ENCODE measurements around the gene HADHB.
"Not testable (repeated sequence)": the region's sequence is repeated elsewhere in the genome, so short reads cannot be mapped to it uniquely, and the experiment has no call there.

Gene HADHB

DNA sequence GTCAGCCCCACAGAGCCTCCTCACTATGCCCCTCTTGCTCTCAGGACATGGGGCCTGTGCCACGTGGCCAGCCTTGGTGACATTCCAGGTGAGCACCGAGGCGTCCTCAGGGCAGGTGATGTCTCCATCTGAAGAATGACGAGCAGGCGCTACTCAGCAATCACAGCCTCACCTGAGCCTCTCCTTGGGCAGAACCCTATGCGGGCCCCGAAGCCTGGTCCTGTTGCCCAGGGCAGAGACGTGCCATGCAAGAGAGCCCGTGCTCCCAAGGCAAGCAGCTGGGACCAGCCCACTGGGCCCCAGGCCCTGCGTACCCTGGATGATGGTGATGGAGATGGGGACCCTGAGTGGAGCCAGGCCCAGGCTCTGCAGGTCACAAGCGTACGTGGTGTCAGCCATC is 68.7 kb downstream of the HADHB start:
- ATAC-seq (replicated peaks) (no peak), DNase-seq (no peak)
- no peaks in the 10 kb centered on the region for H3K9me3 Mint-ChIP-seq
- H3K27ac Mint-ChIP-seq: no peak overlapping the region
- no peaks in the 10 kb centered on the region for H3K36me3 Mint-ChIP-seq (ENCODE audit: insufficient read depth)
- H3K4me1 Mint-ChIP-seq (ENCODE audit: low read depth in 2 of 2): no peaks in the 10 kb centered on the region
- H3K4me3 Mint-ChIP-seq: no peak overlapping the region
- H3K27me3 Mint-ChIP-seq: peaks cover 8 to 20% of the 10 kb centered on the region in 2 donors

DNA sequence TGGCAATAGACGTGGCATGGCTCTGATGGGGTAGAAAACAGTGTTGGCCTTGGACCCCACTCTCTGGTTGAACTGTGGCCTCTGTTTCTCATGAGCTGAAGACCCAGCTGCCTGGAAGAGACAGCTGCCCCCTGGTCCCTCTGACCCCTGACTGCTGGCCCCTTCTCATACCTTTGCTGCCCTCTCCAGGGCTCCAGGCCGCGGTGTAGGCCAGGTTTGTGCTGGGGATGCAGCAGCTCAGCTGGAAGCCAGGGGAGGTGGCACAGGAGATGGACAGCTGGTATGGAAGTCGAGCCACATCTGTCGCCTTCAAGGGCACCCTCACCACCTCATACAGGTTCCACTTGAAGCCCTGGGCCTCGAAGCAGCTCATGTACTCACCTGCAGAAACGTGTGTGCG is 69.5 kb downstream of the HADHB start:
- Mint-ChIP-seq H3K4me3 (no peak overlapping the region), H3K27ac (no peak overlapping the region), H3K4me1 (ENCODE audit: low read depth in 2 of 2) (no peaks in the 10 kb centered on the region), H3K36me3 (ENCODE audit: insufficient read depth) (no peaks in the 10 kb centered on the region), H3K27me3 (peaks cover 8 to 20% of the 10 kb centered on the region in 2 donors), H3K9me3 (no peaks in the 10 kb centered on the region)
- ATAC-seq (replicated peaks): no peak
- DNase-seq: no peak

DNA sequence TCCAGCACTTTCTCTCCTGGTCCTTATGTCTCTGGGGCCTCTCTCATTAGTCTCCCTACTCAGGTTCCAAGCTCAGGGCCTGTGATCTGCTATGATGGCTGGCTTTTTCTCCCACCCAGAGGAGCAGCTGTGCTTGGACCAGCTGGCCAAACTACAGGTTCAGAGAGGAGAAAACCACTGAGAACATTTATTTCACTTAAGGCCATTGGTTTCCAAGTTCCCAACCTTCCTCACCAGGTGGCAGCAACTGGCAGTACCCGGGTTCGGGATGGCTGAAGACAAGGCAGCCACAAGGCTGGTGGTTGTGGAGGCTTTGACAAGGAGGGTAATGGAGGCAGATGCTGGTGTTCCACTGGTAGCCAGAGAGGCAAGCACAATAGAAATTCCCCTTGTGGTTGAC is 71.3 kb downstream of the HADHB start:
- H3K36me3 Mint-ChIP-seq (ENCODE audit: insufficient read depth): no peaks in the 10 kb centered on the region
- H3K4me3 Mint-ChIP-seq: no peak overlapping the region
- no peaks in the 10 kb centered on the region for H3K9me3 Mint-ChIP-seq
- peak overlapping the region in 1 of 2 donors; percentile 30 for H3K27ac Mint-ChIP-seq
- peaks cover 8 to 20% of the 10 kb centered on the region in 2 donors for H3K27me3 Mint-ChIP-seq
- DNase-seq: no peak
- no peaks in the 10 kb centered on the region for H3K4me1 Mint-ChIP-seq (ENCODE audit: low read depth in 2 of 2)
- no peak for ATAC-seq (replicated peaks)

DNA sequence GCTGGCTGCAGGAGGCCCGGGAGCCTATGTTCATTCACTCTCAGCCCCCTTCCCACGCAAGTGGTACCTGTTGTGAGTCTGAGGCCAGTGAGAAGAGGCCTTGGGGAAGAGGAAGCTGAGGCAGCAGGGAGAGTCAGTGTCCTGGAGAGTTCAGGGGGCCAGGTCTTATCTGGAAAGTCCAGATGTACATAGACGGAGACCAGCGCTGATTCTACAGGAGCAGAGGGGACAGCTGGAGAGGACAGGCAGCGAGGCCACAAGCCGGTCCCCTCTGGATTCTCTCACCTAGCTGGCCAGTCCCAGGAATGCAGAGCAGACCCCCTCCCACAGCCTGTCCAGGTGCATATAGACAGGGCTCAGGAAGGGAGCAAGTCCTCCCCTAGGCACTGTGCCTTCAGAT is 72.1 kb downstream of the HADHB start:
- H3K9me3 Mint-ChIP-seq: no peaks in the 10 kb centered on the region
- DNase-seq: no peak
- H3K4me1 Mint-ChIP-seq (ENCODE audit: low read depth in 2 of 2): no peaks in the 10 kb centered on the region
- no peak for ATAC-seq (replicated peaks)
- peaks cover 8 to 20% of the 10 kb centered on the region in 2 donors for H3K27me3 Mint-ChIP-seq
- peak overlapping the region in 1 of 2 donors; percentile 30 for H3K27ac Mint-ChIP-seq
- H3K36me3 Mint-ChIP-seq (ENCODE audit: insufficient read depth): no peaks in the 10 kb centered on the region
- H3K4me3 Mint-ChIP-seq: no peak overlapping the region

DNA sequence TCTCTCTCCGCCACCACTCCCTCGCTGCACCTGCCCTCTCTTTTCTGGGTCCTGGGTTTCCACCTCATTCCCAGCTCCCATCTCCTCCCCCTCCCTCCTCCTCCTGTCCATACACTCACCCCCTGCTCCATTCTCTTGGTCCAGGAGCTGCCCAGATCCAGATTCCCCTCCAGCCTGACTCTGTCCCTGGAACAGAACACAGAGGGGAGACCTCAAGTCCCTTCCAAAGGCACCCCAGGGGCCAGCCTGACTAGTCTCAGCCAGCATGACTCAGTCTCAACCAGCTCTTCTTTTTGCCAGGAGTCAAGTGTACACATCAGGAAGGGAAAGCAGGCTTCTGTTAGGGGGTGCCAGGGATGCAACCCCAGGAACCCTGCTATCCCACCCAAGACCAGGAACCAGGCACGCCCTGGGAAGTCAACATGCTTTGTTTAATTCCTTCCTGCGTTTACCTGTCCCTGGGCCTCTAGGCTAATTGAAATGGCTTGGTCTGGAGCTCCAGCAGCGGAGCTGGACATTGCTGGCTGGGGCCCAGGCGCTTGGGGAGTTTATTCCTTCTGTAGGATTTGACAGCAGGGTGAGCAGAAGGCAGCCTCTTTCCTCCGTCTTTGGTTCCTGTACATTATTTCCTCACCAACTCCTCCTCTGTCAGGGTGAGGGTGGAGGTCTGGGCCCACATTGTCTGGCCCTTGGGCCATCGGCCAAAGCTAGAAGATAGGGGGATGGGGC is 72.8 kb downstream of the HADHB start:
- no peak overlapping the region for H3K27ac Mint-ChIP-seq
- ATAC-seq (replicated peaks): no peak

DNA sequence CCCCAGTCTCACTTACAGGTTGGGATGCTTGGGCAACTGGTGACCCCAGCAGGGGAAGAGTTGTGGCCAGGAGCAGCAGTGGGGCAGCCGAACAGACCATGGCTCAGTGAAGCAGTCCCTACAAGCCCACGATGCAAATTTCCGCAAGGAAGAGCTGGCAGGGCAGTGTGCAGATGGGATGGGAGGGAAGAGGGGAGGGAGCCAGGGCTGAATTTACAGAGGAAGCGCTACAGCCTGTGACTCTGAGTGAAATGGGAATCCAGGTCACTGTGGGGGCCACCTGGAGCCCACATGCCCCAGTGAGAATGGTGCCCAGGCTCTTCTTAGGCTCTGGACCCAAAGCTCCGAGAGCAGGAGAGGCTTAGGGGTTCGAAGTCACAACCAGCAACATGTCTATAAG is 74.2 kb downstream of the HADHB start:
- no peak overlapping the region for H3K27ac Mint-ChIP-seq
- H3K27me3 Mint-ChIP-seq: peaks cover 8 to 20% of the 10 kb centered on the region in 2 donors
- DNase-seq: no peak
- H3K36me3 Mint-ChIP-seq (ENCODE audit: insufficient read depth): no peaks in the 10 kb centered on the region
- no peak for ATAC-seq (replicated peaks)
- no peaks in the 10 kb centered on the region for H3K4me1 Mint-ChIP-seq (ENCODE audit: low read depth in 2 of 2)
- H3K4me3 Mint-ChIP-seq: no peak overlapping the region
- H3K9me3 Mint-ChIP-seq: no peaks in the 10 kb centered on the region

More for the DNA sequence above, 72.8 kb downstream of the HADHB start:
- H3K36me3 Mint-ChIP-seq (ENCODE audit: insufficient read depth): no peaks in the 10 kb centered on the region
- no peak for DNase-seq
- no peak overlapping the region for H3K4me3 Mint-ChIP-seq
- H3K27me3 Mint-ChIP-seq: peaks cover 8 to 20% of the 10 kb centered on the region in 2 donors
- no peaks in the 10 kb centered on the region for H3K4me1 Mint-ChIP-seq (ENCODE audit: low read depth in 2 of 2)
- H3K9me3 Mint-ChIP-seq: no peaks in the 10 kb centered on the region

DNA sequence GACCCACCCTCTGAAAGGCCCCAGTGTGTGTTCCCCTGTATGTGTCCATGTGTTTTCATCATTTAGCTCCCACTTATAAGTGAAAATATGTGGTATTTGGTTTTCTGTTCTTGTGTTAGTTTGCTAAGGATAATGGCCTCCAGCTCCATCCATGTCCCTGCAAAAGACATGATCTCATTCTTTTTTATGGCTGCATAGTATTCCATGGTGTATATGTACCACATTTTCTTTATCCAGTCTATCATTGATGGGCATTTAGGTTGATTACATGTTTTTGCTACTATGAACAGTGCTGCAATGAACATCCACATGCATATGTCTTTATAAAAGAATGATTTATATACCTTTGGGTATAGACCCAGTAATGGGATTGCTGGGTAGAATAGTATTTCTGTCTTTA is 79.7 kb downstream of the HADHB start:
- H3K4me1 Mint-ChIP-seq (ENCODE audit: low read depth in 2 of 2); DNase-seq; H3K36me3 Mint-ChIP-seq (ENCODE audit: insufficient read depth); H3K4me3 Mint-ChIP-seq; H3K27me3 Mint-ChIP-seq; ATAC-seq (replicated peaks); H3K9me3 Mint-ChIP-seq; H3K27ac Mint-ChIP-seq: not testable (repeated sequence)

DNA sequence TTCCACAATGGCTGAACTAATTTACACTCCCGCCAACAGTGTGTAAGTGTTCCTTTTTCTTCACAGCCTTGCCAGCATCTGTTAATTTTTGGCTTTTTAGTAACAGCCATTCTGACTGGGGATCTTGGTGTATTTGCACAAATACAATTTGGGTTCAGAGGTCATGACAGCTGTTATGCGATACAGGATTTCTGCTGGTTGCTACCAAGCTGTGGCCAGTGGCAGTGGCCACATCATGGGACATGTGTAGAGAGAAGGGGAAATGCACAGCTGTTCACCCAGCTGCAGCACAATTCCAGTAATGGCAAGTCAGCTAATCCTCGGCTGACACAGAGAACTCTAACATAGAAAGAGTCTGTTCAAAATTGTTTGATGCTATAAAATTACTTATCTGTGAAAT is 80.2 kb downstream of the HADHB start:
- Mint-ChIP-seq H3K4me3 (no peak overlapping the region), H3K27ac (no peak overlapping the region), H3K36me3 (ENCODE audit: insufficient read depth) (peaks cover 4% of the 10 kb centered on the region), H3K27me3 (no peaks in the 10 kb centered on the region), H3K4me1 (ENCODE audit: low read depth in 2 of 2) (peaks cover 2 to 3% of the 10 kb centered on the region in 2 donors), H3K9me3 (no peaks in the 10 kb centered on the region)
- ATAC-seq (replicated peaks): no peak
- no peak for DNase-seq

DNA sequence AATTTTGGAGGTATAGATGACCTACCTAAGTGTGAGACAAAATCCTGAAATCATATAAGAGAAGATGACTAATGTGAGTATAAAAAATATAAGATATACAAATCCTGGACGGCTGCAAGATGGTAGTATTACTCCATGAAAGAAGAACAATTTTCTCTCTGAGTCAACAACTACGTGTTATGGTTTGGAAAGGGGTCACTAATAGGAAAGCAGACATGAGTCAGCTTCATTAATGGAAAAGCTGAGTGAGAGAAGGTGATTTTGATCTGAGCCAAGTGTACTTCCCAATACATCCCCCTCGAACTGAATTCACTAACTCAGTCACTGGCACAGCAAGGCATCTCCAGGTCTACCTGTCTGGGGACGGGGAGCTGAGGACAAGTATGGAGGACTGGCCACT is 81.1 kb downstream of the HADHB start:
- H3K27ac Mint-ChIP-seq: no peak overlapping the region
- peaks cover 8% of the 10 kb centered on the region in 2 donors for H3K4me1 Mint-ChIP-seq (ENCODE audit: low read depth in 2 of 2)
- H3K4me3 Mint-ChIP-seq: no peak overlapping the region
- DNase-seq: no peak
- no peaks in the 10 kb centered on the region for H3K27me3 Mint-ChIP-seq
- ATAC-seq (replicated peaks): no peak
- H3K9me3 Mint-ChIP-seq: no peaks in the 10 kb centered on the region
- peaks cover 4% of the 10 kb centered on the region for H3K36me3 Mint-ChIP-seq (ENCODE audit: insufficient read depth)

DNA sequence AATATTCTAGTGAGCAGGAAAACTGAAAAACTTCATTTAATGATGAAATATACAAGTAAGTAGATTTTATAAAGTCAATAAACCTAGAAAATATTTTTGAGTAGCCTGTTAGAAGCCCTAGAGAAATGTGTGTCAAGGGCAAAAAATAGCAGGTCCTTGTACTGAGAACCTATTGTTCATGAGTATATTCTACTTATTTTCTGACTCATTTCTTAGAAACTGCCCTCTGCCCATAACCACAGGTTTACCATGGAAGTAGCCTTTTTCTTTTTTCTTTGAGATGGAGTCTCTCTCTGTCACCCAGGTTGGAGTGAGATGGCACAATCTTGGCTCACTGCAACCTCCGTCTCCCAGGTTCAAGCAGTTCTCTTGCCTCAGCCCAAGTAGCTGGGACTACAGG is 81.8 kb downstream of the HADHB start:
- no peaks in the 10 kb centered on the region for H3K27me3 Mint-ChIP-seq
- H3K36me3 Mint-ChIP-seq (ENCODE audit: insufficient read depth): peaks cover 4% of the 10 kb centered on the region
- peaks cover 8% of the 10 kb centered on the region in 2 donors for H3K4me1 Mint-ChIP-seq (ENCODE audit: low read depth in 2 of 2)
- ATAC-seq (replicated peaks) (no peak), DNase-seq (no peak)
- no peaks in the 10 kb centered on the region for H3K9me3 Mint-ChIP-seq
- H3K4me3 Mint-ChIP-seq: no peak overlapping the region
- no peak overlapping the region for H3K27ac Mint-ChIP-seq

DNA sequence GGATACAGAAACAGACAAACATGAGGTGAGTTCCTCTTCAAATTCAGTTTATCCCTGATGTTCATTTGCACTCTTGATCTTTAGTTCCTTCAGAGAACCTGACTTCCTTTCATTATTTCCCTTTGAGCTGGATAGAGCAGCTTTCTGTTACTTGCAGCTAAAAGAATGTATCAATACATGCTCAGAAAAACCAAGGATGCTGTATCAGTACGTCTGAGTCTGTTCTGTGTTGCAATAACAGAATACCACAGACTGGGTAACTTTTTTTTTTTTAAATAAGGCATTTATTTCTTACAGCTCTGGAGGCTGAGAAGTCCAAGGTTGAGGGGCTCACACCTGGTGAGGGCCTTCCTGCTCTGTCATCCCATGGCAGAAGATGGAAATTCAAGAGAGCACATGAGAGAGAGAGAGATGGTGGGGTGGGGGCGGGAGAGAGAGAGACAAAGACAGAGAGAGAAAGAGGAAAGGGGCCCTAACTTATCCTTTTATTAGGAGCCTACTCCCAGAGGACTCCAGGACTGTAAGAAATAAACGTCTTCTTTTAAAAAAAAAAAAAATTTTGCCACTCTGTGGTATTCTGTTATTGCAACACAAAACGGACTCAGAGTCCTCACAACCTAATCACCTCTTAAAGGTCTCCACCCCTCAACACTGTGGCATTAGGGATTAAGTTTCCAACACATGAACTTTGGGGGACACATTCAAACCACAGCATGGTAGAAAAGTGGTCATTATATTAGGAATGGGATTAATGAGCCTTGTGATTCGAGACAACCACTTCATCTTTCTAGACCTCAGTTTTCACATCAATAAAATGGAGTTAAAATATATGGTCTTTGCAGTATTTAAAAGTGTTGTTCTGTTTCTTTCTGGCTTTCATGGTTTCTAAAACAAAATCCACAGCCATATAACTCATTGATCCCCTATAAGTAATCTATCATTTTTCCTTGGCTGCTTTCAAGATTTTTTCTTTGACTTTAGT is 82.8 kb downstream of the HADHB start:
- no peaks in the 10 kb centered on the region for H3K27me3 Mint-ChIP-seq
- ATAC-seq (replicated peaks): no peak
- H3K27ac Mint-ChIP-seq: no peak overlapping the region
- H3K4me1 Mint-ChIP-seq (ENCODE audit: low read depth in 2 of 2): peaks cover 8% of the 10 kb centered on the region in 2 donors
- DNase-seq: no peak
- no peak overlapping the region for H3K4me3 Mint-ChIP-seq
- H3K36me3 Mint-ChIP-seq (ENCODE audit: insufficient read depth): peaks cover 4% of the 10 kb centered on the region
- no peaks in the 10 kb centered on the region for H3K9me3 Mint-ChIP-seq

DNA sequence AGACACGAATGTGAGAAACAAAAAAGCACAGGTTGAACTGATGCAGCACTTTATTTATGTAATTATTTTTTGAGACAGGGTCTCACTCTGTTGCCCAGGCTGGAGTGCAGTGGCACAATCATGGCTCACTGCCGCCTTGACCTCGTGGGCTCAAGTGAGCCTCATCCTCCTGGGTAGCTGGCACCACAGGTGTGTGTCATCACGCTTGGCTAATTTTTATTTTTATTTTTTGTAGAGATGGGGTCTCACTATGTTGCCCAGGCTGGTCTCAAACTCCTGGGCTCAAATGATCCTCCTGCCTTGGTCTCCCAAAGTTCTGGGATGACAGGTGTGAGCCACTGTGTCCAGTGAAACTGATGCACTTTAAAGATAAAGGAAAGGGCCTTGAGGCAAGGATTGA is 84.3 kb downstream of the HADHB start:
- not testable (repeated sequence) for H3K27ac Mint-ChIP-seq; H3K27me3 Mint-ChIP-seq; ATAC-seq (replicated peaks)

DNA sequence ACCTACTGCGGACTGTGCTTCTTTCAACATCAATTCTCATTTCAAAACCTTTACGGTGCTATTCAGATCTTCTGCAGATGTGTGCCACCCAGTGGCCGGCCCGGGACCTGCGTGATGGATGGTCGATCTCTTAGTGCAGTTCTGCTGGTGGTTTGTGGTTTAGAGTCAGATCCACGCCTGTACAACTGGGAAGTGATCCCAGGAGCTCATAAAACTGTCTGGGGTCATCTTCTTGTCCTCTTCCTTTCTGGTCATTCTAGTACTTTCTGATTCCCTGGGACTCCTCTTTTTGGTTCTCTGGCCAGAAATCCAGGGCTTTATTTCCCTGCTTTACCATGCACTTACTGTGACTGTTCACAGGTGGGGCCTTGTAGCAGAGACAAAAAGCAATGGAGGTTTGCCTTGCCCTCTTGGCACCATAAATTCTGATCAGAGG is 85.4 kb downstream of the HADHB start:
- Mint-ChIP-seq H3K27me3 (no peaks in the 10 kb centered on the region), H3K4me1 (ENCODE audit: low read depth in 2 of 2) (peaks cover 8% of the 10 kb centered on the region in 2 donors), H3K36me3 (ENCODE audit: insufficient read depth) (peaks cover 4% of the 10 kb centered on the region), H3K9me3 (no peaks in the 10 kb centered on the region), H3K27ac (no peak overlapping the region), H3K4me3 (no peak overlapping the region)
- DNase-seq: peak; percentile 72 to 85 (median 74)
- peak; percentile 100 for ATAC-seq (replicated peaks)

More for the DNA sequence above, 84.3 kb downstream of the HADHB start:
- not testable (repeated sequence) for H3K4me1 Mint-ChIP-seq (ENCODE audit: low read depth in 2 of 2); H3K36me3 Mint-ChIP-seq (ENCODE audit: insufficient read depth); H3K9me3 Mint-ChIP-seq; H3K4me3 Mint-ChIP-seq; DNase-seq

DNA sequence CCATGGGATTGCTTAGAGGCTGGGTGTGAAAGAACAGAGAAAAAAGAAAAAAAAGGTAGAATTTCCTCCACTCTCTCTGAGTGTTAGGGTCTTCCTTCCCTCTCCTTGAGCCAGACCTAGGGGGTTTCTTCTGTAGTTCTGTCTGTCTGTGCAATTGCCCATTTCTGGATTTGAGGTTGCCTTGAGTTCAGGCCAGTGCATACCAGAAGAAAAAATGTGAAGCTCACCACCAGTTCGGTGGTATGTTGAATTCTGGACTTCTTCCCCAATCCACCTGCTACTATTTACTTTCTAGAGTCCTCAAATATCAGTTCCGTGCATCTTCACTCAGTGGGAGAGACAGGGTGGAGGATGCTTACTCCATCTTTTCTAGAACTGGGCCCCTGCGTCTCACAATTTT is 85.9 kb downstream of the HADHB start:
- H3K9me3 Mint-ChIP-seq: no peaks in the 10 kb centered on the region
- H3K36me3 Mint-ChIP-seq (ENCODE audit: insufficient read depth): peaks cover 4% of the 10 kb centered on the region
- peaks cover 8% of the 10 kb centered on the region in 2 donors for H3K4me1 Mint-ChIP-seq (ENCODE audit: low read depth in 2 of 2)
- ATAC-seq (replicated peaks) (no peak), DNase-seq (no peak)
- H3K4me3 Mint-ChIP-seq: no peak overlapping the region
- H3K27me3 Mint-ChIP-seq: no peaks in the 10 kb centered on the region
- H3K27ac Mint-ChIP-seq: no peak overlapping the region
